GM12878 (cell line): ENCODE measurements around the gene SPOCD1. TPM values are rescaled to one million over a fixed set of nuclear protein-coding genes. Genes with fewer than 3 reads are reported as not detected.

Experiments
- ATAC-seq: fragments of 200-7000 bp; cut with Tn5 transposase; 3 replicates; pipeline ENCODE4 v1.9.1; 2020; ENCODE audit warnings: mild to moderate bottlenecking, moderate library complexity
- BruUV-seq: library from RNA; stranded (reverse); fragments of 400-500 nt; replicated peaks from 2 replicates; lab custom pipeline; 2021; lab: Mats Ljungman, UMichigan
- CTCF ChIA-PET: fragments of 300-600 bp; sonication (Branson Sonifier 250); formaldehyde crosslinking; extraction: SDS; loops from one replicate; lab custom pipeline; 2021; ENCODE audit warnings: inconsistent platforms; lab: Yijun Ruan, JAX
- POLR2A ChIA-PET: fragments of 350-600 bp; formaldehyde crosslinking; extraction: SDS; loops from one replicate; lab custom pipeline; 2021; ENCODE audit warnings: inconsistent platforms; lab: Charles Lee
- RAD21 ChIA-PET: fragments of 300-600 bp; sonication (Branson Sonifier 250); formaldehyde crosslinking; loops from one replicate; lab custom pipeline; 2023; ENCODE audit warnings: antibody characterized with exemption; ENCODE audit not compliant: unreplicated experiment; lab: Charles Lee
- SMC1A ChIA-PET: fragments of 300-600 bp; sonication (Branson Sonifier 250); formaldehyde crosslinking; loops from one replicate; lab custom pipeline; 2023; ENCODE audit not compliant: unreplicated experiment, uncharacterized antibody; lab: Charles Lee
- DNase-seq: peaks from one replicate; pipeline ENCODE4 v3.0.0-alpha.2; 2011; ENCODE audit warnings: low read depth, low spot score
- FAIRE-seq: peaks from 3 replicates; lab custom pipeline; 2011; peaks lifted over from hg19 to GRCh38; lab: Jason Lieb, UNC
- H2AFZ ChIP-seq: 2 replicates; pipeline ENCODE4 v1.6.0; 2011; ENCODE audit warnings: low read depth, low read length, control low read depth; ENCODE audit not compliant: control insufficient read depth
- H3K27ac ChIP-seq: 2 replicates; pipeline ENCODE4 v1.5.1; 2011; ENCODE audit warnings: control low read depth; ENCODE audit not compliant: control insufficient read depth, insufficient read depth
- H3K27me3 ChIP-seq, 2 experiments: replicated peaks in 1 of 2; 2 replicates each; pipeline versions ENCODE4 v1.6.0 to v1.6.1; 2011; ENCODE audit warnings: low read length in 1 of 2; ENCODE audit not compliant: control insufficient read depth in 2 of 2, insufficient read depth in 2 of 2
- H3K36me3 ChIP-seq, 2 experiments: 2 replicates each; pipeline ENCODE4 v1.5.1; 2011; ENCODE audit warnings: low read length in 1 of 2; ENCODE audit not compliant: control insufficient read depth in 2 of 2, insufficient read depth in 2 of 2
- H3K4me1 ChIP-seq: 2 replicates; pipeline ENCODE4 v1.6.1; 2011; ENCODE audit warnings: mild to moderate bottlenecking, low read length, moderate library complexity, mixed read lengths; ENCODE audit not compliant: control insufficient read depth, insufficient read depth
- H3K4me2 ChIP-seq: 2 replicates; pipeline ENCODE4 v1.6.0; 2011; ENCODE audit warnings: control low read depth; ENCODE audit not compliant: control insufficient read depth, insufficient read depth
- H3K4me3 ChIP-seq: fragments of 200-600 bp; sonication (generic); 2 replicates; pipeline ENCODE4 v1.5.1; 2016
- H3K79me2 ChIP-seq: 2 replicates; pipeline ENCODE4 v1.6.0; 2011; ENCODE audit warnings: low read length; ENCODE audit not compliant: control insufficient read depth, insufficient read depth
- H3K9ac ChIP-seq: 2 replicates; pipeline ENCODE4 v1.8.0; 2011; ENCODE audit warnings: low read length, control low read depth, mixed read lengths; ENCODE audit not compliant: control insufficient read depth, insufficient read depth
- H3K9me3 ChIP-seq: replicated peaks from 3 replicates; pipeline ENCODE4 v1.5.1; 2011; ENCODE audit warnings: mild to moderate bottlenecking, low read length; ENCODE audit not compliant: control insufficient read depth, insufficient read depth
- H4K20me1 ChIP-seq: 2 replicates; pipeline ENCODE4 v1.6.0; 2011; ENCODE audit not compliant: control insufficient read depth, insufficient read depth
- MLLT1 ChIP-seq: fragments of 450-650 bp; IDR thresholded peaks from 2 replicates; pipeline ENCODE4 v1.6.1; 2016; ENCODE audit warnings: mild to moderate bottlenecking
- MTA3 ChIP-seq: IDR thresholded peaks from 2 replicates; pipeline ENCODE4 v1.6.1; 2012; ENCODE audit warnings: low read length, inconsistent platforms, borderline replicate concordance
- MXI1 ChIP-seq: fragments of 150-350 bp; IDR thresholded peaks from 2 replicates; pipeline ENCODE4 v1.6.1; 2011; ENCODE audit warnings: low read depth, mild to moderate bottlenecking, inconsistent platforms, low read length, improper control_type of control experiment
- NFYB ChIP-seq: IDR thresholded peaks from 2 replicates; pipeline ENCODE4 v1.6.1; 2011; ENCODE audit warnings: low read depth, mild to moderate bottlenecking, low read length, improper control_type of control experiment, moderate library complexity; ENCODE audit not compliant: insufficient read depth
- RAD21 ChIP-seq: IDR thresholded peaks from 2 replicates; pipeline ENCODE4 v1.6.1; 2011; ENCODE audit warnings: mild to moderate bottlenecking, low read depth, low read length, moderate library complexity; ENCODE audit not compliant: insufficient read depth
- RELB ChIP-seq: fragments of 450-650 bp; IDR thresholded peaks from 2 replicates; pipeline ENCODE4 v1.6.1; 2017; ENCODE audit warnings: low read depth, mild to moderate bottlenecking, moderate library complexity
- ZBTB33 ChIP-seq: fragments of 450-650 bp; IDR thresholded peaks from 2 replicates; pipeline ENCODE4 v1.6.1; 2017; ENCODE audit warnings: mild to moderate bottlenecking
- ZSCAN29 ChIP-seq: fragments of 450-650 bp; IDR thresholded peaks from 2 replicates; pipeline ENCODE4 v1.6.1; 2017; ENCODE audit warnings: mild to moderate bottlenecking, moderate library complexity
- WGBS: methylation state at CpG from one replicate; pipeline ENCODE4 v1.1.6; 2016; ENCODE audit warnings: low lambda C conversion rate; ENCODE audit not compliant: insufficient replicate concordance, insufficient coverage; ENCODE audit errors: missing lambda C conversion rate; 5-methylcytosine and 5-hydroxymethylcytosine counted together
- in situ Hi-C: fragments of 300-500 bp; cut with MboI; formaldehyde crosslinking; loops from 9 replicates; pipeline ENCODE4 v1.14.3; 2018; ENCODE audit warnings: mixed read lengths
- intact Hi-C: fragments of 100-400 bp; cut with micrococcal nuclease; formaldehyde crosslinking; loops from one replicate; pipeline ENCODE4 v1.14.2; 2022; ENCODE audit not compliant: unreplicated experiment
- polyA plus RNA-seq, 11 experiments: library from polyadenylated mRNA; depleted of rRNA in 4 of 11; unstranded in 6 of 11; stranded (reverse) in 5 of 11; fragments of >200 nt; fragmentation: Nextera tagmentation in 4 of 11; fragmentation: Illumina TruSeq in 1 of 11; extraction: Ambion mirVana in 4 of 11; extraction: Trizol in 1 of 11; gene quantifications; 1 replicate in 1 of 11; 2 replicates in 10 of 11; pipeline versions ENCODE4 v1.2.1 to v1.2.3, GENCODE V29; 2011 to 2016; ENCODE audit warnings: inconsistent platforms in 2 of 11, missing spikeins in 2 of 11, low read depth in 1 of 11
- total RNA-seq, 4 experiments: library from RNA; depleted of rRNA in 3 of 4; stranded (reverse); fragments of >200 nt in 3 of 4; fragmentation: Illumina TruSeq in 1 of 4; extraction: Trizol in 1 of 4; gene quantifications; 2 replicates each; pipeline versions ENCODE4 v1.2.1 to v1.2.3, GENCODE V29; 2013 to 2021

The SPOCD1 gene
- total and polyA plus RNA-seq, 10 of the 15 experiments (the other 5 are each of a cell fraction or from before 2014, with no cell fraction given): 0.02 to 0.65 (median 0.13) TPM; not detected in 4

- ChIA-PET RAD21 (no interaction called here), CTCF (interaction anchor here (1.3 to 3.0 kb wide), 2 partner anchors 7 to 119 kb away, joined by 3 to 19 read pairs; no protein-coding TSS in a partner anchor), POLR2A (no interaction called here), SMC1A (no interaction called here)
- in situ Hi-C loops (no loop called here), intact Hi-C loops (no loop called here)
- no peak overlapping the region for H2AFZ ChIP-seq
- no peak overlapping the region for H3K27ac ChIP-seq
- no peaks in the 10 kb centered on the region for H3K36me3 ChIP-seq
- no TSS peak for BruUV-seq
- WGBS: 38% methylated on average over 16 of the region's 18 CpGs
- no peaks in the 10 kb centered on the region for H3K9me3 ChIP-seq
- no peaks in the 10 kb centered on the region for H4K20me1 ChIP-seq
- 0 out of 4 replicates have a peak, but pooled peaks cover 1 to 5% of the 10 kb centered on the region in 2 experiments for H3K27me3 ChIP-seq
- H3K9ac ChIP-seq: no peak overlapping the region
- FAIRE-seq (no peak), ATAC-seq (no peak; the same call in 2 of the 3 replicates), DNase-seq (no peak)
- no peaks in the 10 kb centered on the region for H3K79me2 ChIP-seq
- peaks cover 10% of the 10 kb centered on the region for H3K4me1 ChIP-seq
- H3K4me3 ChIP-seq: no peak overlapping the region
- H3K4me2 ChIP-seq: no peak overlapping the region
- TF ChIP-seq MTA3: no peak
- no peak for TF ChIP-seq RAD21
- TF ChIP-seq ZSCAN29: no peak
- TF ChIP-seq NFYB: no peak
- no peak for TF ChIP-seq MLLT1
- TF ChIP-seq ZBTB33: no peak
- TF ChIP-seq RELB: no peak
- no peak for TF ChIP-seq MXI1
Measured at GRCh38 chr1:31781756-31782371, 34.0 kb downstream of the SPOCD1 start.
